Stimulated activated CD4-positive, alpha-beta T cell treated with anti-CD3 and anti-CD28 coated beads, Interleukin-12 subunit alpha, Interleukin-12 subunit beta, amount 100 ng/mL, for 48 hours (primary cell): Measurements from ENCODE around the gene SVBP.

Experiments used
- DNase-seq, 3 donors: peaks; one replicate each; pipeline ENCODE4 v3.0.0-alpha.2; 2020; ENCODE audit warnings: low read depth in 2 of 3, low spot score in 1 of 3

SVBP gene

DNA sequence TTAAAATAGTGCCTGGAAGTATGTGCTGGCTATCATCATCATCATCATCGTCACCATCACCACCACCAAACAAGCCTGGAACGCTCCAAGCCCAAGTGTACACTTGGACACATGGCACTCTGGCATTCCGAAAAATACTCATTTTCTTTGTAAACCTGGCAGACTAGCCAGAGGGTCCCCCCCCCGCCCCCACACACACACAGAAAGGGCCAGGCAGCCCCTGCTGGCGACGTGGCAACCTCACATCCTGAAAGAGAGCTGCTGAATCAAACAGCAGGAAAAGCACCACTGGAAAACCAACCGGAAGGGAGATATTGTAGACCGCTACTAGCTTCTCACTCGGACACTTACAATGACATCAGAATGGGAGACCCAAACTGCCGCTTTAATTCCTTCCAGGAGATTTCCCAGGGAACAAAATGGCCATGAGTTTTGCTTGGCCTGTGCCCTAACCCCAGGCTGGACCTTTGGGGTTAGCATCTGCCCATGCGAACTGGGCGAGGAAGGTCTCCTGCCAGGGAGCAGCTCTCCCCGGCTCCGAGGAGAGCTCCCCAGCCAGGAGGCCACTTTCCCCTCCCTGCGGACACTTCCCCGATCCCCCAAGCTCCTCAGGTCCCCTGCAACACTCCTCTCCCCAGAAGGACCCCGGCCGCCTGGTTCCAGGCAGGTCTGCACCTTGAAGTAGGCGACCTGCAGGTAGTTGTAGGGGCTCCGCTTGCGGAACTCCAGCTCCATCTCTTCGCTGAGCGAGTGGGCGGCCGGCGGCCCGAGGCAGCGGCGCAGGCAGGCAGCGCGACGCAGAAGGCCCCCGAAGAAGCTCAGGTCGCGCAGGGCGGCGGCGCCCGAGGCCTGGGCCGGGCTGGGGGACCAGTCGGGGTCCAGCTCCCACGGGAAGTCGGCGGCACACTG, 51.1 kb downstream of the SVBP start:
- peak in 2 of 3 donors; percentile 21 to 38 for DNase-seq

DNA sequence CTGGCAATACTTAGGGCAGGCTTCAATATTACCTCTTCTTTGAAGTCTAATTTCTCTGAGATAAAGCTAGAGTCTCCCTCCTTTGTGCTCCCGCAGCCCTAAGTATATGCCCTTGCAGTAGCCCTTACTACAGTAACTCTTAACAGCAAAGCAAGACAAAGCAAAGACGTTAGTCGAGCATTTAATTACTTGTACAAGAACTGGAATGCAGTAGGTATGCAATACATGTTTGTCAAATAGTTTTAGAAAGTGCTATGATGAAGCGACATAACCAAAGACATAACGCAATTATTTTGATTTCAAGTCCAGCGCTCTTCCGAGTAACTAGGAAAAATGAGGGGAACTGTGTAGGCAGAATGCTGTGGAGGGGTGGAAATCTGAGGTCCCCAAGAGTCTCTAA, 51.9 kb downstream of the SVBP start:
- DNase-seq = no peak

DNA sequence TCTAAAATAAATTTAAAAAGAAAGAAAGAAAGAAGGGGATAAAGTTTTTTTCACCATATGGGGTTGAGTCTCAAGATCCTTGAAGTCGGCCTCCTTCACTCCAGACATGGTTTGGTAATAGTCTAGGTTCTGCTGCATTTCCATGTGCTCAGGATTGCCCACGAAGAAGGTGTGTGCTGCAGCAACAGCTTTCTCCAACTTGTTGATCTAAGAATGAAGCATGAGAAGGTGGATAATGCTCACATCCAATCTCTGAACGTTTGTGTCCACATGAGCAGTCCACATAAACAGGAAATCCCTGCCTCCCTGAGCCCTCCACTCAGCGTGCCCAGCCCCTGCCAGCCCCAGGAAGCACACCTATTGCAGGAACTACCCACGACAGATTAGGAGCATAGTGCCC, 54.9 kb downstream of the SVBP start:
- no peak for DNase-seq

DNA sequence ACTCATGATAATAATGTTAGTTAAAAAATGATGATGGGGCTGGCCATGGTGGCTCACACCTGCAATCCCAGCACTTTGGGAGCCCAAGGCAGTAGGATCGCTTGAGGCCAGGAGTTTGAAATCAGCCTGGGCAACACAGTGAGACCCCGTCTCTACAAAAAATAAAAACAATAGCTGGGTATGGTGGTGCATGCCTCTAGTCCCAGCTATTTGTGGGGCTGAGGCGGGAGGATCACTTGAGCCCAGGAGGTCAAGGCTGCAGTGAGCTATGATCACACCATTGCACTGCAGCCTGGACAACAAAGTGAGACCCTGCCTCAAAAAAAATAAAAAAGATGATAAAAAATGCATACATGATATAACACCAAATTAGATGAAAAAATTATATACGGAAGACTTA, 55.6 kb downstream of the SVBP start:
- no peak for DNase-seq

DNA sequence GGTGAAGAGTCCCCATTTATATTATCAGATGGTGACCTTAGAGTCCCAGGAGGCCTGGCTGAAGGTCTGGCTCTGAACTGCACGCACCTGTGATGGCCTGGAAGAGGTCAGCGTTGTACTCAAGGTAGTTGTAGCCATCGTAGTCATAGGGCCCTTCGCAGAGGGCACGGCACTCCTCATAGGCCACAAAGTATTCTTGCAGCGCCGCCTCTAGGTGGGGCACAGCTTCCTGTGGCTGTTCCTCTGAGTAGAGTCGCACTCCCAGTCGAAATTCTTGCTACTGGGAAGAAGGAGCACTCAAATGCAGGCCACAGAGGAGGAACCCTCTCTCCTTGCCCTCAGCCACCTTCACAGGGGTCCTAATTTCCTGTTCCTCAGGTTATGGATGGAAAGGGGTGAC, 58.1 kb downstream of the SVBP start:
- no peak for DNase-seq

GRCh38 chr1:42758641-42759040, 58.6 kb downstream of the SVBP start:
- DNase-seq = no peak

DNA sequence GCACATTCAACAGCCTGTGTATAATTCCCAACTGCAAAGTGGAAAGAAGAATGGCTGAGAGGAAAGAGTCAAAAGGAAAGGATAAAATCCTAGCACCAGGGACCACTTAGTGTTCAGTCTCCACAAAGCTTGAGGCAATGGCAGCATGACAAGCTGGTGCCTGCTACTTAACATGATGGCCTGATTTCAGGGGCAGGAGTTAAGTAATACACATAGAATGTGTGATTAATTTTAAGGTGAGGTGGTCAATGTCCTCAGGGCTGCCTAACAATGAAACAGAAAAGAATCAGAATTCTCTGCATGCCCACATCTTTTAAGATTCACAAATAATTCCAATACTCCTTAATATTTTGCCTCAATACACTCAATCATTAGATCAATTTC, 59.3 kb downstream of the SVBP start:
- no peak for DNase-seq
